ENCODE measurements around the gene KLHL29. TPM values are rescaled to one million over a fixed set of nuclear protein-coding genes. Genes with fewer than 3 reads are reported as not detected.

KLHL29 gene
- total RNA-seq, 2 experiments from 2014 or later, result 2.5 to 2.7 TPM

DNA sequence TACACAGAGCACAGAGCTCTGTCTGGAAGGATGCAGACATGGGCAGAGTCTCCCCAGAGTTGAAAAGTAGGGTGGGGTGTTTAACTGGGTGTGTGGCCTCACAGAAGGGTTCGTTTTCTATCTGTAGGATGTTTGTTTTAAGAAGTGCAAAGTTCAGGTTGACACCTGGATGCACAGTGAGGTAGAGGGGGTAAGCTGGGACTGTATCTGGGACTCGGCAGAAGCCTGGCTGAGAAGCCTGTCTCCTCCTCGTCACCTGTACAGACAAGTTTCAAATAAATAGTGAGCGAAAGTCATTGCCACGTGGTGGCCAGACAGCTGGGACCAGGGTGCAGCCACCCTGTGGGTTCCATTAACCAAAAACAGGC lies 145.9 kb downstream of the KLHL29 start:
- no peaks in the 10 kb centered on the region for H3K9me3 ChIP-seq (ENCODE audit: control insufficient read depth in 1 of 2, insufficient read depth in 1 of 2, low read length in 2 of 2)
- Mint-ChIP-seq H3K4me1 (ENCODE audit: low read depth) (peaks cover 46% of the 10 kb centered on the region), H3K4me3 (no peak overlapping the region), H3K9me3 (no peaks in the 10 kb centered on the region), H3K27me3 (no peaks in the 10 kb centered on the region), H3K27ac (peak overlapping the region; percentile 94), H3K36me3 (ENCODE audit: low read depth) (no peaks in the 10 kb centered on the region)
- H3K4me1 ChIP-seq (ENCODE audit: insufficient read depth, low read length), result peaks cover 45% of the 10 kb centered on the region
- H3K27ac ChIP-seq (ENCODE audit: low read depth in 1 of 2, low read length in 2 of 2), result no peak overlapping the region
- intact Hi-C loops (cut with DNase I, micrococcal nuclease), result no loop called here
- POLR2A ChIA-PET, result no interaction called here
- ATAC-seq (ENCODE audit: poor library complexity) (no peak), DNase-seq (no peak)
- TF ChIP-seq, protein P1, sequence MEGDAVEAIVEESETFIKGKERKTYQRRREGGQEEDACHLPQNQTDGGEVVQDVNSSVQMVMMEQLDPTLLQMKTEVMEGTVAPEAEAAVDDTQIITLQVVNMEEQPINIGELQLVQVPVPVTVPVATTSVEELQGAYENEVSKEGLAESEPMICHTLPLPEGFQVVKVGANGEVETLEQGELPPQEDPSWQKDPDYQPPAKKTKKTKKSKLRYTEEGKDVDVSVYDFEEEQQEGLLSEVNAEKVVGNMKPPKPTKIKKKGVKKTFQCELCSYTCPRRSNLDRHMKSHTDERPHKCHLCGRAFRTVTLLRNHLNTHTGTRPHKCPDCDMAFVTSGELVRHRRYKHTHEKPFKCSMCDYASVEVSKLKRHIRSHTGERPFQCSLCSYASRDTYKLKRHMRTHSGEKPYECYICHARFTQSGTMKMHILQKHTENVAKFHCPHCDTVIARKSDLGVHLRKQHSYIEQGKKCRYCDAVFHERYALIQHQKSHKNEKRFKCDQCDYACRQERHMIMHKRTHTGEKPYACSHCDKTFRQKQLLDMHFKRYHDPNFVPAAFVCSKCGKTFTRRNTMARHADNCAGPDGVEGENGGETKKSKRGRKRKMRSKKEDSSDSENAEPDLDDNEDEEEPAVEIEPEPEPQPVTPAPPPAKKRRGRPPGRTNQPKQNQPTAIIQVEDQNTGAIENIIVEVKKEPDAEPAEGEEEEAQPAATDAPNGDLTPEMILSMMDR (IDR thresholded peaks at IDR 0.05), result no peak
- H3K4me3 ChIP-seq (ENCODE audit: low read length), result no peak overlapping the region
- no peaks in the 10 kb centered on the region for H3K36me3 ChIP-seq (ENCODE audit: insufficient read depth, low read length)
- no peaks in the 10 kb centered on the region for H3K27me3 ChIP-seq (ENCODE audit: control insufficient read depth in 1 of 2, insufficient read depth in 2 of 2, low read length in 2 of 2)
- CTCF ChIA-PET, result interaction anchor here (1.2 kb wide), 1 partner anchor 11 kb away, joined by 4 read pairs; no protein-coding TSS in a partner anchor

DNA sequence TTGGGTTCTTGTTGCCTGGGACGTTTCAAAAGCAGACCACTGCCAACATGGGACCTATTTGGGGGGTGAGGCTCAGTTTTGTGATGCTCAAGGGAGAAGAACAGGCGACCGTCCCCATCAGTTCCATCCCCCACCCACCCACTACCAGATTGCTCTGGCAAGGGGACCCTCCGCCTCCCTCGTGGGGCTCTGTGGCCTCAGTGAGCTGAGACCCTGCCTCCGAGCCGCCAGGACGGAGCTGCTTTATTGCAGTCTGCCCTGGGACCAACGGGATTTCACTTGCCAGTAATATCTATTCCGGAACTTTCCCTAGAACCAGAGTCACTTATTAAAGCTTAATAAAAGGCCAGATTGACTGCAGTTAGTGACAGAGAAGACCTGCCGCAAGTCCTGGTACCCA lies 146.3 kb downstream of the KLHL29 start:
- intact Hi-C loops (cut with DNase I, micrococcal nuclease), result no loop called here
- no peaks in the 10 kb centered on the region for H3K27me3 Mint-ChIP-seq
- Histone ChIP-seq H3K27me3 (ENCODE audit: control insufficient read depth in 1 of 2, insufficient read depth in 2 of 2, low read length in 2 of 2) (no peaks in the 10 kb centered on the region), H3K9me3 (ENCODE audit: control insufficient read depth in 1 of 2, insufficient read depth in 1 of 2, low read length in 2 of 2) (no peaks in the 10 kb centered on the region), H3K36me3 (ENCODE audit: insufficient read depth, low read length) (no peaks in the 10 kb centered on the region), H3K27ac (ENCODE audit: low read depth in 1 of 2, low read length in 2 of 2) (peak overlapping the region in 1 of 2 donors; percentile 9), H3K4me1 (ENCODE audit: insufficient read depth, low read length) (peaks cover 41% of the 10 kb centered on the region), H3K4me3 (ENCODE audit: low read length) (no peak overlapping the region)
- peak overlapping the region; percentile 38 for H3K4me3 Mint-ChIP-seq
- ChIA-PET POLR2A (no interaction called here), CTCF (interaction anchor here (1.2 kb wide), 1 partner anchor 12 kb away, joined by 4 read pairs; no protein-coding TSS in a partner anchor)
- TF ChIP-seq, protein P1 (IDR thresholded peaks at IDR 0.05), result no peak
- DNase-seq, result no peak
- no peak for ATAC-seq (ENCODE audit: poor library complexity)
- no peaks in the 10 kb centered on the region for H3K36me3 Mint-ChIP-seq (ENCODE audit: low read depth)
- no peaks in the 10 kb centered on the region for H3K9me3 Mint-ChIP-seq
- peaks cover 43% of the 10 kb centered on the region for H3K4me1 Mint-ChIP-seq (ENCODE audit: low read depth)
- H3K27ac Mint-ChIP-seq, result peak overlapping the region; percentile 94

DNA sequence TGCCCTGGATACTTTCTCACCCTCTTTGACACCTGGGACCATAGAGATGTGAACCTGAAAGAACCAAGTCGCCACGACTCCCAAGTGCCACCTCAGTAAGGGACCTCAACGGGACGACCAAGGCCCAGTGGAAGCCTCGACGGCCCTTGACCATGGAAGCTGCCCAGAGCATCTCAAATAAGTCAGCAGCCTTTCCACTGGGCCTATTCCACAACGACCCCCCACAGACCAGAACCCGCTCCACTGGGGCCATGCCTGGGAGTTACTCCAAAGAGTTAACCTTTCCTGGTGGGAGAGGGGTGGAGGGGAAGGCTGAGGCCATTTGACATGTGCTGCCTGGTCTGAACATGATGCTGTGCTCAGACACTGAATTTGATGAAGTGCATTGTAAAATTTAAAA lies 146.9 kb downstream of the KLHL29 start:
- Histone ChIP-seq H3K4me1 (ENCODE audit: insufficient read depth, low read length) (peaks cover 40% of the 10 kb centered on the region), H3K36me3 (ENCODE audit: insufficient read depth, low read length) (no peaks in the 10 kb centered on the region), H3K9me3 (ENCODE audit: control insufficient read depth in 1 of 2, insufficient read depth in 1 of 2, low read length in 2 of 2) (no peaks in the 10 kb centered on the region), H3K27me3 (ENCODE audit: control insufficient read depth in 1 of 2, insufficient read depth in 2 of 2, low read length in 2 of 2) (no peaks in the 10 kb centered on the region), H3K4me3 (ENCODE audit: low read length) (peak overlapping the region; percentile 53), H3K27ac (ENCODE audit: low read depth in 1 of 2, low read length in 2 of 2) (peak overlapping the region; percentile 38 to 44)
- ChIA-PET POLR2A (interaction anchor here (0.7 to 1.7 kb wide), 3 partner anchors 127 to 148 kb away, joined by 3 to 4 read pairs (median 3); partner anchors contain the start of gene KLHL29), CTCF (no interaction called here)
- H3K4me3 Mint-ChIP-seq, result peak overlapping the region; percentile 38
- TF ChIP-seq, protein P1 (IDR thresholded peaks at IDR 0.05), result no peak
- peak overlapping the region; percentile 94 for H3K27ac Mint-ChIP-seq
- DNase-seq (no peak), ATAC-seq (ENCODE audit: poor library complexity) (no peak)
- H3K9me3 Mint-ChIP-seq, result no peaks in the 10 kb centered on the region
- H3K36me3 Mint-ChIP-seq (ENCODE audit: low read depth), result no peaks in the 10 kb centered on the region
- peaks cover 40% of the 10 kb centered on the region for H3K4me1 Mint-ChIP-seq (ENCODE audit: low read depth)
- no peaks in the 10 kb centered on the region for H3K27me3 Mint-ChIP-seq
- intact Hi-C loops (cut with DNase I, micrococcal nuclease), result loop anchor here in 1 of 2 experiments (2.0 kb wide), 1 partner anchor 79 kb away; no protein-coding TSS in a partner anchor
